ENCODE data around the gene SLC25A3. TPM values are rescaled to one million over a fixed set of nuclear protein-coding genes. Genes with fewer than 3 reads are reported as not detected.

SLC25A3 gene
- total and polyA plus RNA-seq, 9 of the 15 experiments (the other 6 are each of a cell fraction or from before 2014, with no cell fraction given): 264 to 766 (median 495) TPM

DNA sequence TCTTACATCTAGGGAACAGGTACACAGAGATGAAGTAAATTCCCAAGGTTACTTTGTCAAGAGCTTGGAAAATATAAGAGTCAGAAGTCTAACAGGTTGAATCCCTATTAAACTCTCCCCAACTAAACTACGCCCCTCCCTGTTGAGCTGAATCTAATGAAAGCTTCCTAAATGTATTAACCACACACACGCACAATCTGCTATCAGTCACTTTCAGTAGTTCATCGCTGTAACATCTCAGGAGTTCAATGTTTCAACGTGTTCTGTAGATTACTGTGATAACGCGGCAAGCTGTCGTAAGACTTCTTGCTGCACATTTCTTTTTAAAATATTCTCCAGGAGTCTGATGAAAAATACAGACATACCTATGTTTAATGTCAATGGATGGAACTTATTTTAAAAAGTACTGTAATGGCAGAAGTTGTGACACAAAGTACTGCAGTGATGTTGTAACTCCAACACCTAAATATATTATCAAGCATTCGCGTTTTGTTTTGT lies 612 bp upstream of the SLC25A3 start (continued):
- TF ChIP-seq, protein P1, sequence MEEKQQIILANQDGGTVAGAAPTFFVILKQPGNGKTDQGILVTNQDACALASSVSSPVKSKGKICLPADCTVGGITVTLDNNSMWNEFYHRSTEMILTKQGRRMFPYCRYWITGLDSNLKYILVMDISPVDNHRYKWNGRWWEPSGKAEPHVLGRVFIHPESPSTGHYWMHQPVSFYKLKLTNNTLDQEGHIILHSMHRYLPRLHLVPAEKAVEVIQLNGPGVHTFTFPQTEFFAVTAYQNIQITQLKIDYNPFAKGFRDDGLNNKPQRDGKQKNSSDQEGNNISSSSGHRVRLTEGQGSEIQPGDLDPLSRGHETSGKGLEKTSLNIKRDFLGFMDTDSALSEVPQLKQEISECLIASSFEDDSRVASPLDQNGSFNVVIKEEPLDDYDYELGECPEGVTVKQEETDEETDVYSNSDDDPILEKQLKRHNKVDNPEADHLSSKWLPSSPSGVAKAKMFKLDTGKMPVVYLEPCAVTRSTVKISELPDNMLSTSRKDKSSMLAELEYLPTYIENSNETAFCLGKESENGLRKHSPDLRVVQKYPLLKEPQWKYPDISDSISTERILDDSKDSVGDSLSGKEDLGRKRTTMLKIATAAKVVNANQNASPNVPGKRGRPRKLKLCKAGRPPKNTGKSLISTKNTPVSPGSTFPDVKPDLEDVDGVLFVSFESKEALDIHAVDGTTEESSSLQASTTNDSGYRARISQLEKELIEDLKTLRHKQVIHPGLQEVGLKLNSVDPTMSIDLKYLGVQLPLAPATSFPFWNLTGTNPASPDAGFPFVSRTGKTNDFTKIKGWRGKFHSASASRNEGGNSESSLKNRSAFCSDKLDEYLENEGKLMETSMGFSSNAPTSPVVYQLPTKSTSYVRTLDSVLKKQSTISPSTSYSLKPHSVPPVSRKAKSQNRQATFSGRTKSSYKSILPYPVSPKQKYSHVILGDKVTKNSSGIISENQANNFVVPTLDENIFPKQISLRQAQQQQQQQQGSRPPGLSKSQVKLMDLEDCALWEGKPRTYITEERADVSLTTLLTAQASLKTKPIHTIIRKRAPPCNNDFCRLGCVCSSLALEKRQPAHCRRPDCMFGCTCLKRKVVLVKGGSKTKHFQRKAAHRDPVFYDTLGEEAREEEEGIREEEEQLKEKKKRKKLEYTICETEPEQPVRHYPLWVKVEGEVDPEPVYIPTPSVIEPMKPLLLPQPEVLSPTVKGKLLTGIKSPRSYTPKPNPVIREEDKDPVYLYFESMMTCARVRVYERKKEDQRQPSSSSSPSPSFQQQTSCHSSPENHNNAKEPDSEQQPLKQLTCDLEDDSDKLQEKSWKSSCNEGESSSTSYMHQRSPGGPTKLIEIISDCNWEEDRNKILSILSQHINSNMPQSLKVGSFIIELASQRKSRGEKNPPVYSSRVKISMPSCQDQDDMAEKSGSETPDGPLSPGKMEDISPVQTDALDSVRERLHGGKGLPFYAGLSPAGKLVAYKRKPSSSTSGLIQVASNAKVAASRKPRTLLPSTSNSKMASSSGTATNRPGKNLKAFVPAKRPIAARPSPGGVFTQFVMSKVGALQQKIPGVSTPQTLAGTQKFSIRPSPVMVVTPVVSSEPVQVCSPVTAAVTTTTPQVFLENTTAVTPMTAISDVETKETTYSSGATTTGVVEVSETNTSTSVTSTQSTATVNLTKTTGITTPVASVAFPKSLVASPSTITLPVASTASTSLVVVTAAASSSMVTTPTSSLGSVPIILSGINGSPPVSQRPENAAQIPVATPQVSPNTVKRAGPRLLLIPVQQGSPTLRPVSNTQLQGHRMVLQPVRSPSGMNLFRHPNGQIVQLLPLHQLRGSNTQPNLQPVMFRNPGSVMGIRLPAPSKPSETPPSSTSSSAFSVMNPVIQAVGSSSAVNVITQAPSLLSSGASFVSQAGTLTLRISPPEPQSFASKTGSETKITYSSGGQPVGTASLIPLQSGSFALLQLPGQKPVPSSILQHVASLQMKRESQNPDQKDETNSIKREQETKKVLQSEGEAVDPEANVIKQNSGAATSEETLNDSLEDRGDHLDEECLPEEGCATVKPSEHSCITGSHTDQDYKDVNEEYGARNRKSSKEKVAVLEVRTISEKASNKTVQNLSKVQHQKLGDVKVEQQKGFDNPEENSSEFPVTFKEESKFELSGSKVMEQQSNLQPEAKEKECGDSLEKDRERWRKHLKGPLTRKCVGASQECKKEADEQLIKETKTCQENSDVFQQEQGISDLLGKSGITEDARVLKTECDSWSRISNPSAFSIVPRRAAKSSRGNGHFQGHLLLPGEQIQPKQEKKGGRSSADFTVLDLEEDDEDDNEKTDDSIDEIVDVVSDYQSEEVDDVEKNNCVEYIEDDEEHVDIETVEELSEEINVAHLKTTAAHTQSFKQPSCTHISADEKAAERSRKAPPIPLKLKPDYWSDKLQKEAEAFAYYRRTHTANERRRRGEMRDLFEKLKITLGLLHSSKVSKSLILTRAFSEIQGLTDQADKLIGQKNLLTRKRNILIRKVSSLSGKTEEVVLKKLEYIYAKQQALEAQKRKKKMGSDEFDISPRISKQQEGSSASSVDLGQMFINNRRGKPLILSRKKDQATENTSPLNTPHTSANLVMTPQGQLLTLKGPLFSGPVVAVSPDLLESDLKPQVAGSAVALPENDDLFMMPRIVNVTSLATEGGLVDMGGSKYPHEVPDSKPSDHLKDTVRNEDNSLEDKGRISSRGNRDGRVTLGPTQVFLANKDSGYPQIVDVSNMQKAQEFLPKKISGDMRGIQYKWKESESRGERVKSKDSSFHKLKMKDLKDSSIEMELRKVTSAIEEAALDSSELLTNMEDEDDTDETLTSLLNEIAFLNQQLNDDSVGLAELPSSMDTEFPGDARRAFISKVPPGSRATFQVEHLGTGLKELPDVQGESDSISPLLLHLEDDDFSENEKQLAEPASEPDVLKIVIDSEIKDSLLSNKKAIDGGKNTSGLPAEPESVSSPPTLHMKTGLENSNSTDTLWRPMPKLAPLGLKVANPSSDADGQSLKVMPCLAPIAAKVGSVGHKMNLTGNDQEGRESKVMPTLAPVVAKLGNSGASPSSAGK (IDR thresholded peaks at IDR 0.05): no peak
- TF ChIP-seq CEBPG (CRISPR knock-in tag; IDR thresholded peaks at IDR 0.05): no peak
- peak; percentile 62 to 85; a peak in 3 of 4 replicates for TF ChIP-seq CEBPG (tag; conservative IDR thresholded peaks at IDR 0.05 in 1 of 2, IDR thresholded peaks at IDR 0.05 in 1 of 2)
- TF ChIP-seq, protein P2, sequence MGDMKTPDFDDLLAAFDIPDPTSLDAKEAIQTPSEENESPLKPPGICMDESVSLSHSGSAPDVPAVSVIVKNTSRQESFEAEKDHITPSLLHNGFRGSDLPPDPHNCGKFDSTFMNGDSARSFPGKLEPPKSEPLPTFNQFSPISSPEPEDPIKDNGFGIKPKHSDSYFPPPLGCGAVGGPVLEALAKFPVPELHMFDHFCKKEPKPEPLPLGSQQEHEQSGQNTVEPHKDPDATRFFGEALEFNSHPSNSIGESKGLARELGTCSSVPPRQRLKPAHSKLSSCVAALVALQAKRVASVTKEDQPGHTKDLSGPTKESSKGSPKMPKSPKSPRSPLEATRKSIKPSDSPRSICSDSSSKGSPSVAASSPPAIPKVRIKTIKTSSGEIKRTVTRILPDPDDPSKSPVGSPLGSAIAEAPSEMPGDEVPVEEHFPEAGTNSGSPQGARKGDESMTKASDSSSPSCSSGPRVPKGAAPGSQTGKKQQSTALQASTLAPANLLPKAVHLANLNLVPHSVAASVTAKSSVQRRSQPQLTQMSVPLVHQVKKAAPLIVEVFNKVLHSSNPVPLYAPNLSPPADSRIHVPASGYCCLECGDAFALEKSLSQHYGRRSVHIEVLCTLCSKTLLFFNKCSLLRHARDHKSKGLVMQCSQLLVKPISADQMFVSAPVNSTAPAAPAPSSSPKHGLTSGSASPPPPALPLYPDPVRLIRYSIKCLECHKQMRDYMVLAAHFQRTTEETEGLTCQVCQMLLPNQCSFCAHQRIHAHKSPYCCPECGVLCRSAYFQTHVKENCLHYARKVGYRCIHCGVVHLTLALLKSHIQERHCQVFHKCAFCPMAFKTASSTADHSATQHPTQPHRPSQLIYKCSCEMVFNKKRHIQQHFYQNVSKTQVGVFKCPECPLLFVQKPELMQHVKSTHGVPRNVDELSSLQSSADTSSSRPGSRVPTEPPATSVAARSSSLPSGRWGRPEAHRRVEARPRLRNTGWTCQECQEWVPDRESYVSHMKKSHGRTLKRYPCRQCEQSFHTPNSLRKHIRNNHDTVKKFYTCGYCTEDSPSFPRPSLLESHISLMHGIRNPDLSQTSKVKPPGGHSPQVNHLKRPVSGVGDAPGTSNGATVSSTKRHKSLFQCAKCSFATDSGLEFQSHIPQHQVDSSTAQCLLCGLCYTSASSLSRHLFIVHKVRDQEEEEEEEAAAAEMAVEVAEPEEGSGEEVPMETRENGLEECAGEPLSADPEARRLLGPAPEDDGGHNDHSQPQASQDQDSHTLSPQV (IDR thresholded peaks at IDR 0.05): peak; percentile 55; the same call in 1 of the 2 replicates
- no peak for TF ChIP-seq SUPT5H (IDR thresholded peaks at IDR 0.05)
- TF ChIP-seq SMARCA4 (IDR thresholded peaks at IDR 0.05): peak; percentile 43; the same call in 1 of the 2 replicates
- peak; percentile 13; the same call in 1 of the 2 replicates for TF ChIP-seq FOXM1 (IDR thresholded peaks at IDR 0.05; ENCODE audit: low read depth)
- TF ChIP-seq FOXM1 (CRISPR knock-in tag; IDR thresholded peaks at IDR 0.05; ENCODE audit: low read depth): no peak
- TF ChIP-seq, protein P3, sequence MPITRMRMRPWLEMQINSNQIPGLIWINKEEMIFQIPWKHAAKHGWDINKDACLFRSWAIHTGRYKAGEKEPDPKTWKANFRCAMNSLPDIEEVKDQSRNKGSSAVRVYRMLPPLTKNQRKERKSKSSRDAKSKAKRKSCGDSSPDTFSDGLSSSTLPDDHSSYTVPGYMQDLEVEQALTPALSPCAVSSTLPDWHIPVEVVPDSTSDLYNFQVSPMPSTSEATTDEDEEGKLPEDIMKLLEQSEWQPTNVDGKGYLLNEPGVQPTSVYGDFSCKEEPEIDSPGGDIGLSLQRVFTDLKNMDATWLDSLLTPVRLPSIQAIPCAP (CRISPR knock-in tag; IDR thresholded peaks at IDR 0.05; ENCODE audit: borderline replicate concordance): no peak
- TF ChIP-seq FOSL1 (tag; conservative IDR thresholded peaks at IDR 0.05): no peak; the same call in 1 of the 2 replicates
- TF ChIP-seq NFIX (CRISPR knock-in tag; IDR thresholded peaks at IDR 0.05; ENCODE audit: low read depth): no peak

All from K562 (cell line).